ENCODE results near the gene KCTD16.

The KCTD16 gene

DNA sequence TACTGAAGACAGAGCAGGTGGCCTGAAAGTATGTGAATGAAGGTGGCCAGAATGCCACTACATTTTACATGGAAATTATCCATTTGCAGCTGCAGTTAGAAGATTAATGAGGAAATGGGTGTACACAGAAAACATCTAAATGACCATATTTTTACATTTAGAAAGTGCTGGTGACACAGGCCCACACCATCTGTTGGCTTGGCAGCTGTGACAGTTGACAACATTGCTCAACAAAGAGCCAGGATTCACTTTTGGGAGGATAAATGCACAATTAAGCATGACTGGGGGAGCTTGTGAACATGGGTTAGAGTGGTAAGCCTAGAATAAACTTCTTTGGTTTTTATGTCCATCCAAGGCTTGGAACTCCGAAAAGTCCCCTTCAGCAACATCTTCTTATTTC is 360.5 kb downstream of the KCTD16 start:
- no peak for DNase-seq (ENCODE audit: low spot score)
